Left forelimb (tissue), 1 donor: Measurements from ENCODE around the gene COL6A2.
"Not testable (repeated sequence)": the region's sequence is repeated elsewhere in the genome, so short reads cannot be mapped to it uniquely, and the experiment has no call there.

Experiments
- DNase-seq: peaks from one replicate; pipeline ENCODE4 v3.0.0-alpha.2; 2018; ENCODE audit warnings: low spot score

Gene COL6A2

DNA sequence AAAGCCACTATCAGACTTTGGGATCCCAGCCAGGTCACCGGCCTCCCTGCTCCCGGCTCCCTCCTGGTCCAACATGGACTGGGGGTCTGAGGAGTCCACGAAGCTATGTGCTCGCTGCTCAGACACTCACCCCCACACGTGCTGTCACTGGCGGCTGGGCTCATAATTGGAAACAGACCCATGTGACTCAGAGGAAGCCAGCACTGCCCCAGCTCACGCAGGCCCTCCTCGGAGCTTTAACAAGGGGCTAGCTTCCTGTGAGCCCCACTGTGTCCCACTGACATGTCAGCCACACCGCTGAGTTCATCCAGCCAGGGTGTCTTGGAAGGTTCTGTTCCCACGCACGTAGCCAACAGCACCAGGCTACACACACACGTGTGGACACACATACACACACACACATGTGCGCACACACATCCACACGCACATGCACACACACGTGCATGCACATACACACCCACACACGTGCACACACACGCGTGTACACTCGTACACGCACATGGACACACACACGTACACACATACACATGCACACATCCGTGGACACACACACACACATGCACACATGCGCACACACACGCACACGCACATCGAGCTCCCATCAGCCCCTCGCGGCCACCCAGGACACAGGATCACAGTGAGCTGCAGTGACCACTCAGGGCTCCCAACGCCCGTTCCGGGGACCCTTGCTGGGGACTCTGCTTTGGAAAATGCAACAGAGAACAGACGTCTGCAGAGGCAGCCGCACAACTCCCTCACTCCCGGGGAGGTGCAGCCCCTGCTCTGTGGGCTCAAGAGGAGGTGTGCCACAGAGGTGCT lies 18.4 kb upstream of the COL6A2 start:
- DNase-seq = peak; percentile 75

DNA sequence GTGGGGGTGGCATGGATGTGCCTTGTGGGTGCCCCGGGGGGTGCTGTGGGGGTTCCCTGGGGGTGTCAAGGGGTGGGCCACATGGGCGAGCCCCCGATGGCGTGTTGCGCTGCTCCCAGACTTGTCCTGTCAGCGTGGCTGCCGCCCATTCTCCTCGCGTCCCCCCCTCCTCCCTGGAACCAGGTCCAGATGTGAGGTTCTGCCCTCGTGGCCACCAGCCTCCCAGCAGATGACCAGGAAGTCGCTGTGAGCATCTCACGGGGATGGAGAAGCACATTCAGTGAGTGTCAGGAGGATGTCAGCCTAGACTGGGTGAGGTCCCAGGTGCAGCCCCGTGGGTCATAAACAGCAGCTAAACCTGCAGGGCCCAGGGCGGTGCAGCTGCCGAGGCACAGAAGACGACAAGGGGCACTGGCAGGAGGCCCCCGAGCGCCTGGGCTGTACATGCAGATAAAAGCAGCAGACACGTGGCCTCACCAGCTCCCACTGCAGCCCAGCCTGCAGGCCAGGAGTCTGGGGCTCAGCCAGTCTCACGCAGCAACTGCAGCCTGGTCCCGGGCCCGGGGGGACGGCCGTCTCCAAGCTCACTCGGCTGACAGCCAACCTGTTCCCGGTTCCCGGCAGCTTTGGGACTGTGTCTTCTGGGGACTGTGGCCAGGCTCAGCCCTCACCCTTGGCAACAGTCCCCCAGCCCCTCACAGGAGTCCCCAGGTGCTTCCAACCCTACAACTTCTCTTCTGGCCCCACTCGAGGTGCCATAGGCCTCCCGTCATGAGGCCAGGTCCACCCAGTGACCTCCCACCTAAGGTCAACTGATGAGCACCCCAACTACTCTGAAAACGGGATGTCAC lies 17.5 kb upstream of the COL6A2 start:
- peak; percentile 67 for DNase-seq

DNA sequence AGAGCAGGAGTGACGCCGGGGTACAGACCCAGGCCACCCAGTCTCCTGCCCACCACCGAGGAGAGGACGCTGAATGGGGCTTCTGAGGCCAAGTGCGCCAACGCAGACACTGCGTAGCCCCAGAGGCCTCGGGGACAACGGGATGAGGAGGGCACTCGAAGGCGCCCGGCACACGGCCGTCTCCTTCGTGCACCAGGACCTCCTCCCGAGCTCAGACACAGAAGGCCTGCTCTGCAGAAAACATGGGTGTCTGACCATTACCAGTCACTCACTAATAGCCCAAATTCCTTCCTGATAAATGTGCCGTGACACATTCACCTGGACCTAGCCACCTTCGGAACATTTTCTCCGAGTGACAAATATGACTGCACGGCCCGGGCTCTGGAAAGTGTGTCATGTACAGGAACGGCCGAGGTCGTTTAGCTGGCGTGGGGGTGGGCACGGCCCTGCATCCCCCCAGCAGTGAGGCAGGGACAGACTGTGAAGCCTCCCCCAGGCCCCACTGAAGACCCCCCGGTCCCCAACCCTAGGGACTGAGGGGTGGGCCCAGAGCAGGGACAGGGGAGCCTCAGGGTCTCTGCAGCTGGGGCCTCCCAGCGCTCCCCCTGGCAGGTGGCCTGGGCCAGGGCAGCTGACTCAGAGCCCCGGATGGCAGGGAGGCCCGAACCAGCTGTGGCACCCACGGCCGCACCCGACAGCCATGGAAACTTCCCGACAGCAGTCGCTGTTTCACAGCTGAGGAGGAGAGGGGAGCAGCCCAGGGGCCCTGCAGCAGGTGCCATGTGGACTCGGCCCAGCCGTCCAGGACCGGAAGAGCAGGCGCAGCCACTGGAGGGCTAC lies 16.7 kb upstream of the COL6A2 start:
- peak; percentile 77 for DNase-seq

DNA sequence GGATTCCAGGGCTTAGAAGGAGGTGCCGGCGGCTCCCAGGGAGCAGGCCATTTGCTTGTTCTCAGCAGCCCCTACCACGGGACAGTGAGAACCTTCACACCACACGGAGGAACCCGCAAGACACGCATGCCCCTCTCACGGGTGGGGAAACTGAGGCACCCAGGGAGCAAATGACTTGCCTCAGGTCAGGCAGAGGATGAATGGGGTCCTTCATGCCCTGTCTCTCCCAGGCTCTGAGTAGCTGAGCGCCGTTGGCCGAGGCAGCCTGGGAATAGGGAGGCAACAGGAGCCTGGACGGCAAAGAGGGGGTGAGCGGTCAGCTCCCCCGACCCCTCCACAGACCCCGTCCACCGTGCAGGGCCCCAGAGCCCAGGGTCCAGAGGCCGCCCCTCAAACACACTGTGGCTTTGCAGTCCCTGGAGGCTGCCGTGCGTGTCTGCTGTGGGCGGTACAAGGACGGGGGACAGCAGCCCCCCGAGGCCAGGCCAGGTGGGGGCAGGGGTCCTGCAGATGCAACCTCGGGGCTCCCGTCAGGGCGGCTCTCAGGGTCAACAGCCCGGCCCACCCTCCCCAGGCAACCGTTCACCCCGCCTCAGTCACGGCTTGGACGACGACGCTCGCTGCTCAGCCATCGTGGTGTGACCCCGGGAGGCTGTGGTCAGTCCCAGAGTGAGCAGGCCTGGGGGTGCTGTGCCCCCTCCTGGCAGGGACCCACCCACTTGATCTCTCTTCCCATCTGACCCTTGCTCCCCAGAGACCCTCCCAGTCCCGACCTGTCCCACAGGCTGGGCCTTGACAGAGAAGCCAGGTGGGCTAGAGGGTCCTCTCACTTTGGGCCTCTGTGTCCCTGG lies 15.8 kb upstream of the COL6A2 start:
- DNase-seq = peak; percentile 55

DNA sequence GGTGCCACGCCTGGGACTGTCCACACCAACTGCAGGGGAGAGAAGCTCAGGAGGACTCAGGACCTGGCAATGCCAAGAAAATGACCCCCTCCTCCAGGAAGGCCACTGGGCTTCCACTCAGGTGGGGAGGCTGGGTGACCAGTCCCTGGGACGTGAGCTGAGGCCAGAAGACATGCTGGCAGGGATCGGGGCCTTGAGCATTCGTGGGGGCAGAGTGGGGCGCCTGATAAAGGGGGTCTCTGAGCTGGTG lies 15.3 kb upstream of the COL6A2 start:
- DNase-seq = peak; percentile 49

DNA sequence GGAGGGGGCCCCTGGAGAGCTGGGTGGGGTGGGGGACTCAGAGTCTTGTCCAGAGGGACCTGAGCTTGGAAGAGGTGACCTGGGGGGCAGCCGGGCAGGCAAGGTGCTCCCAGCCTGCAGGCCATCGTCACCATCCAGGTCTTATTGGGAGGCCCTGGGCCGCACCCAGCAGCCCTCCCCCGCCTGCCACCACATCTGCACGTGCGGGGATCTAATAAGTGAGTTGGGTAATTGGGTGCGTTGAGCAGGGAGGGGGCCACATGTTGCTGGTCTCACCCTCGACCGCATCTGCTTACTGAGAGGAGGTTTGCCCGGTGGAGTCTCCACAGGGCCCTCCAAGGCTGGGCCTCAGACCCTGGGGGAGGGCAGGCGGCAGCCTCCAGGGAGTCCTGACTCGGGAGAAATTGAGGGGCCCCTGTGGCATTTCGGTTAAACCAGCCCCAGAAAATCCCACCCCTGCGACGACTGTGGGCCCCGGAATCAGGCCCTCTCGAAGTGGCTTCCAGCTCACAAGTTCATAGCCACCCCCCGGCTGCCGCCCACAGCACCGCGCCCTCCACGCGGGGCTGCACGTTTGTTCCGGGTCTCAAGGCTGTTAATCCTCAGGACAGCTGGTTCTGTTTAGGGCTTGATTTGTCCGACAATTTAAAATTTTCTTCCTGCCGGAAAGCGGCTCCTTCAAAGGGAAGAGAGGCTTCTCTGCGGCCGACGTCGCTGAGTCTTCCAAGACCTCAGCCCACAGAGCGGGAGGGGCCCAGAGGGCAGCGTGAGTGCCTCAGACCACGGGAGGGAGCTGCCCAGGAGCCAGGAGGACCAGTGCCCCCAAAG lies 14.7 kb upstream of the COL6A2 start:
- DNase-seq = peak; percentile 79

DNA sequence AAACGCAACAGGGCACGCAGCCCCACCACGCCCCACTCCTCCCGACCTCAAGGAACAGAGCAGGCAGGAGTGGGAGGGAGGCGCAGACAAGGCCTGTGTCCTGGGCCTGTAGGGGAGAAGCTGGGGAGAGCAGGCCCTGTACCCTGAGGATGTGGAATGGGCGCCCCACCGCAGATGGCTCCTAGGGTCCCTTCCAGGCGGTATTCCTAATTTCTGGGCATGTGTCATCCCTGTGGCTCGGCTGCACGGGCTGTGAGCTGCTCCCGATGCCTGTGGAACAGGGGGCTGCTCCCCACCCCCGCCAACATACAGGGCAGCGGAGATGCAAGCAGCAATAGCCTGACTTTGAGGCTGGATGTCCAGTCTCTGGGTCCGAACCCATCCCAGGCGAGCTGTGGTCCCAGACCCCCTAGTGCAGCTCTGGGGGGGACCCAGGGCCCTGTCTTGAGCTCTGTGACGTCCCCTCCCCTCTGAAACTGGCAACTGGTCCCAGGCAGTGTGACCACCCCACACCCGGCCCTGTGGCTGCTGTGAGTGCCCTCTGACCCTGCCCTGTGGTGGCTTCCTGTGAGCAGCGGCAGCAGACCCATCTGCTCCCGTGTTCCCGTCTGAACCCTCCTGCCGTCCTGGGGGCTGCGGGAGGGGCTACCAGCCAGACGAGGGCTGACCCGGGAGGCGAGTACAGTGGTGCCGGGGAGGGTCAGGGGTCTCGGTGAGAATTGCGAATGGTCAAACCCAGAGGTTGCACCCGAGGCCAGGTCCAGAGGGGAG lies 13.9 kb upstream of the COL6A2 start:
- DNase-seq = peak; percentile 61

DNA sequence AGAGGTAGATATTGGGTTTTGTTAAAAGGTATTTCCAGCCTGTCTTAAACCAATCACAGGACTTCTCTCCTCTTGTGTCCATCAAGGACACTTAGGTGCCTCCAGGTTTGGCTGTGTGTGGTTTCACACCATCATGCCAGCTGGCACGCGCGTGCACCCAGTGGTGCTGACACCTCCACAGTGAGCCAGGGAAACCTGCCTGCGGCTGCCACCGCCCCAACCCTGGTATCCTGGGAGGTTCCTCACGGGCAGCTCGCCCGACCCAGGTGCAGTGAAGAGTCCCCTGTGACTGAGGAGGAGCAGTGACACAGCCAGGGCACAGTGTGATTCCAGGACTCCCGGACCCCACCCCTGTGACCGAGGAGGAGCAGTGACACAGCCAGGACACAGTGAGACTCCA lies 13.2 kb upstream of the COL6A2 start:
- no peak for DNase-seq

DNA sequence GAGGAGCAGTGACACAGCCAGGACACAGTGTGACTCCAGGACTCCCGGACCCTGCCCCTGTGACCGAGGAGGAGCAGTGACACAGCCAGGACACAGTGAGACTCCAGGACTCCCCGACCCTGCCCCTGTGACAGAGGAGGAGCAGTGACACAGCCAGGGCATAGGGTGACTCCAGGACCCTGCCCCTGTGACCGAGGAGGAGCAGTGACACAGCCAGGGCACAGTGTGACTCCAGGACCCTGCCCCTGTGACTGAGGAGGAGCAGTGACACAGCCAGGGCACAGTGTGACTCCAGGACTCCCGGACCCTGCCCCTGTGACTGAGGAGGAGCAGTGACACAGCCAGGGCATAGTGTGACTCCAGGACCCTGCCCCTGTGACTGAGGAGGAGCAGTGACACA lies 12.7 kb upstream of the COL6A2 start:
- DNase-seq = not testable (repeated sequence)

DNA sequence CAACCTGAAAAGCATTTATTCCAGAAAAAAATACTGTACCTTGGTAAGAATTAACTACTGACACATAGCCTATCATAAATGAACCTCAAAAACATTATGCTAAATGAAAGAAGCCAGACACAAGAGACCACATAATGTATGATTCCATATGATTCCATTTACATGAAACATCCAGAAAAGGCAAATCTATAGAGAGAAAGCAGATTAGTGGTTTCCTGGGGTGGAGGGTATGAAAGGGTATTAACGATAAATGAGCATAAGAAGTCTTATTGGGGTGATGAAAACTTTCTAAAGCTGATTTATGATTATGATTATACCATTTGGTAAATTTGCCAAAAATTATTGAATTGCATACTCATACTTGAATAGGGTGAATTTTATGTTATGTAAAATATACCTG lies 10.3 kb upstream of the COL6A2 start:
- no peak for DNase-seq

DNA sequence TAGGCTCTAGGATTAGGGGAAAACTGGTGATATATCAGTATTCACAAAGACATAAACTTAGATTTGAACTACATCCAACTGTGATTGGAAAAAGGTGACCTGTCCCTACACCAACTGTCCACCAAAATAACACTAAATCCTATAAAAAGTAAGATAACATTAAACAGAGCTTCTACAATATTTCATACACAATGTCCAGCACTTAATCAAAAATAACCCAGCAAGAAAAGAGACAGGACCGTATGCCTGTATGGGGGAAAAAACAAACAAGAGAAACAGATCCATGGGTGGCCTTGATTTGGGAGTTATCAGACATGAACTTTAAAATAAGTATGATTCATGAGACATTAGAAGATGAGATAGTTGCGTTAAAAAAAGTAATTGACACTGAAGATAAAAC lies 9.7 kb upstream of the COL6A2 start:
- no peak for DNase-seq

DNA sequence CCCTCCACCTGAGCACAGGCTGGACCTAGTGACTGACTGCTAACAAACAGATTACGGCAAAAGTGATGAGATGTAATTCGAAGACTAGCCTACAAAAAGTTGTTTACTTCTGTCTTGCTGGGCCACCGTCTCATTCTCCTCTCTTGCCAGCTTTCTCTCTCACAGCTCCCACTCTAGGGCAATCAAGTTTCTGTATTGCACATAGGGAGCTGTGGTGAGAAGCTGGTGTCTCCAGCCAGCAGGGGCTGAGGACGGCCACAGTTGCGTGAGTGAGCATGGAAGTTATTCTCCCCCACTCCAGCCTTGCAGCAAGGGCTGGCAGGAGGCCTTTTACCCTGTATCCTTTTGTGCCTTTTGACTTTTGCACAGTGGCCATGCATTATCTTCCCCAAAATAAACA lies 8.6 kb upstream of the COL6A2 start:
- no peak for DNase-seq

DNA sequence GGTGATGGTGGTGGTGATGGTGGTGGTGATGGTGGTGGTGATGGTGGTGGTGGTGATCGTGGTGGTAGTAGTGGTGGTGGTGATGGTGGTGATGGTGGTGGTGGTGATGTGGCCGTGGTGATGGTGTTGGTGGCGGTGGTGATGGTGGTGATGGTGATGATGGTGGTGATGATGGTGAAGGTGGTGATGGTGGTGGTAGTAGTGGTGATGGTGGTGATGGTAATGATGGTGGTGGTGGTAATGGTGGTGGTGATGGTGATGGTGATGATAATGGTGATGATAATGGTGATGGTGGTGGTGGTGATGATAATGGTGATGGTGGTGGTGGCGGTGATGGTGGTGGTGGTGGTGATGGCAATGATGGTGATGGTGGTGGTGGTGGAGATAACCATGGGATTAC lies 6.8 kb upstream of the COL6A2 start:
- DNase-seq = peak; percentile 57

DNA sequence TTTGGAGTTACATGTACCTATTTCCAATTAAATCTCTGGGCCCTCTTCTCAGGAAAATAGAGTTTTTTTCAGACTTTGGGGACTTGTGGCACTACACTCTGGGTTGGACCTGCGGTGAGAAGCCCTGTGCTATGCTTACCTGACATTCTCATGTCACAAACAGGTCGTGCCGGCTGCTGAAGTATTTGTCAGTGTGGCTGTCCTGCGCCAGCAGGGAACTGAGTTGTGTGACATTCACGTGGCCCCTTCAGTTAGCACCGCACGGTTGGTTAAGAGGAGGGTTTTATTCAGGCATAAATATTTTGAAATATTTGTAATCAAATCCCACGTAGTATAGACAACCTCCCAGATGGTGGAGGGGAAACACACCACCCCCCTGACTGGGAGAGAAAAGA lies 6.3 kb upstream of the COL6A2 start:
- no peak for DNase-seq

DNA sequence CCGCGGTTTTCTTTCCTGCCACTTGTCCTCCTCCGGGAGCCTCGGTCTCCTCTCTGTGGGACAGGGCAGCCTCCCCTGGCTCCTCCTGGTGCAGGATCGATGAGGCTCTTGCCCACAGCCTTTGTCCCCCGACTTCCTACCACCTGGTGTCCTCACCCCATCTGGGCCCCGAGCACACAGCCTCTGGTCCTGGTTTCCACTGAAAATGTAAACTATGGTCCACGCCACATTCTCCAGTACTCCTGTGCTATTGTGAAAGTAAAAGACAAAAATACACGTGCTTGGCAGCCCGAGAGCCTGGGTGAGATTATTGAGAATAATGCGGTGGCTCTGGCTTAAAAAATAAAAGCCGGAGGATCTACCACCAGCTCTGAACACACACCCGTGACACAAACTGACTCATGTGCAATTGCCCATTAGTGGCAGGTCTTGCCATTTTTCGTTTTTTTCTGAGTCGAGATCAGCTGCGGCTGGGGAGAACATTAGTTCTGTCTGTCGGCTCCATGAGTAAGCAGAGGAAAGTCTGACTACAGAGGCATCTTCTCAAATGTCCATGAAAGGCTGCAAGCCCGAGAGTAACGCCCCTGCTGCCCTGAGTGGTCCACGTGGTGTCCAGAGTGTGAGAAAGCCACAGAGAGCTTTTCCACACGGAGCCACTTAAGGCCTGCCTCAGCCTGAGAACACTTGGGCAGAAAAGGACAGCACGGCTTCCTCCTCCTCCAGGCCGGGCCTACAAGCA lies 5.7 kb upstream of the COL6A2 start:
- DNase-seq = peak; percentile 75

DNA sequence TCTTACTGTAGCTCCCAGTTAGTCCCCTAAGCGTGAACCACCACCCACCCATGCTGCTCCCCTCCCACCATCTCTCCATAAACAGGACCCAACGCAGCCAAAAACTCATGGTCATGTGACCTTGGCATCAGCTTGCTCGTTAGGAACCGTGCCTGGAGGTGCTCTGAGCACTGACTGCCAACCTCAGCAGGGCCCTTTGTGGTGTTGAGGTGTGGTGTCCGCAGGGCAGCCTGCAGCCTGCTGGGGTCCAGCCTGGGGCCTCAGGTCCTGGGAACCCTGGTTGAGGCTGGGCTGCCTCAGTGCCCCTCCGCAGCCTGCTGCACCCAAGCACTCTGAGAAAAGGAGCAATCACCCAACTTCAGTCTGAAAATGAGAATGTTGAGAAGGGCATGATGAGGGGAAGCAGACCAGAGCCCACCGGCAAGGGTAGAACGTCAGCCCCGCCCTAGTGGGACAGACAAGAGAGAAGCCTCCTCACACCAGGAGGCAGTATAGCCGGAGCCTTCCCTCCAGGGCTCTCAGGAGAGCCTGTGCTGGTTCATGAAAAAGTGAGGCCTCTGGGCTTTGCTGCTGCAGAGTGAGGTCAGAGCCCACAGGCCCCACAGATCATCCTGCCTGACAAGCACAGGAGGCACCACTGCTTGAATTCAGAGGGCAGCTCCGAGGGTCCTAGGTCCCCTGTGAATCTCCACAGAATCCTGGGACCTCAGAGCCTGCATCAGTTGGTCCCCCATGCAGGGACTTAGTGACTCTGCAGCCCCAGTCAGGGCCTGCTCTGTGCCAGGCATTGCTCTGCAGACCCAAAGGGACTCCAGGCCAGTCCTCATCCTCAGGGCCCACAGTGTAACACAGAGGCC lies 4.9 kb upstream of the COL6A2 start:
- DNase-seq = peak; percentile 51

DNA sequence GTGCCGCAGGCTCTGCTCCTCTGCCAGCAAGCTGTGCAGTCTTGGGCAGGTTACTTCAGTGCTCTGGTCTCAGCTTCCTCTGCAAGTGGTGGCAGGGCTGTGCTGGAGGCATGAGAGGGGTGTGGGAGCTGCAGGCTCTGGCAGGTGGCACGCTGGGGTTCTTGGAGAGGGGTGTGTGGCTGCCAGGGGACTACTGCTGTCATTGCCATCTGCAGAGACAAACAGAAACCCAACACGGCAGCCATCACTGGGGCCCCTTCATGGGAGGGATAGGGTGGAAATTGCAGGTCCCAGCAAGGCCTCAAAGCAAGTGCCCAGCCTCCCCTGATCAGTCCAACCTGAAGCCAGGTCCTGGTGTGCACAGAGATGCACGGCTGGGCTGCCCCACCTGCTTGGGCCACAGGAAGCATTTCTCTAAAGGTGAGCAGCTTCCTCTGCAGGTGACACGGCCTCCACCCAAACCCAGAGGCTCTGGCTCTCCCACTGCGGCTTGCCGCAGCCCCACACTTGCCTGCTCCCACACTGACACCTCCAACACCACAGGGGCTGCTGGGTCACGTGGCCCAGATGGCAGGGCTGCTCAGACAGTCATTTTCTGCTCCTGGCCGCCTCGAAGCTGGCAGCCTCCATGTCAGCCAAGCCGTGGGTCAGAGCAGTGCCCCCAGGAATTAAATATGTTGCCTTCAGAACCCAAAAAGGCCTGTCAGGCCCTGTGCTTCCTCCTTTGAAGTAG lies 4.1 kb upstream of the COL6A2 start:
- DNase-seq = peak; percentile 58
